GM12872 (cell line): Measurements from ENCODE around the gene CTXN2.

Source experiments
- CTCF ChIP-seq: IDR thresholded peaks from 3 replicates; pipeline ENCODE4 v1.5.1; 2011; ENCODE audit warnings: low read depth, mild to moderate bottlenecking, low read length, moderate library complexity; ENCODE audit not compliant: insufficient read depth

CTXN2 gene

GRCh38 chr15:48244921-48245320 is 53.5 kb downstream of the CTXN2 start:
- TF ChIP-seq CTCF = no peak

DNA sequence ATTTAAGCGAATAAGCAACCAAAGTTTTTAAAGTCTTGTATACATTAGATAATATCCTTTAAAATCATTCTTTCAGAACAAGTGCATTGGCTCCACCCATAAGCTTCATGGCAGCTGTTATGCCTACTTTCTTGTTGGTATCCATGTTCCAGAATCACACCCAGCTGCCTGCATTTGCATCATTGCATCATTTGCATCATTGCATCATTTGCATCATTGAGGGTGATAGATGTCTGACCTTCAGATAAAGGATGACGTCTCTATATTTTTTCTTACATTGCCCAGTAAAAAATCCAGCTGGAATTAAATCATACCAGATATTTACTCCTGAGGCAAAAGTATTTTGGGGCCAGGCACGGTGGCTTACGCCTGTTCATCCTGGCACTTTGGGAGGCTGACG is 56.9 kb downstream of the CTXN2 start:
- no peak for TF ChIP-seq CTCF

DNA sequence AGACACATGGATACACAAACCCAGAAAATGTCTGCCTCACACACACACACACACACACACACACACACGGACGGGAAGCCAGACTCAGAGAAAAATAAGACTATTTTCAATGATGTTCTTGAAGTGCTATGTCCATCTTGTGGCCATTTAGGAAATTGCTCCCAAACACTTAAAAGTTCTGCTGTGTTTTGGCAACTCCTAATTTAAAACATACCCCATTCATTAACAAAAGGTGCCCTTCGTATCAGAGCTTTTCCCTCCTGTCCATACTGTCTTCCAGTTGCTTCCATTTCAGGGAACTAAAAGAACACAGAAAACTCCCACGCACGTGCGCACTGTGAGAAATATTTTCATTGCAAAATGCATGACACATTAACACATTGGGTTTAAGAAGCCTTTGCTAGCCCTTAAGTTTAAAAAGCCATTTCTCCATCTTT is 59.2 kb downstream of the CTXN2 start:
- peak; percentile 80 for TF ChIP-seq CTCF

DNA sequence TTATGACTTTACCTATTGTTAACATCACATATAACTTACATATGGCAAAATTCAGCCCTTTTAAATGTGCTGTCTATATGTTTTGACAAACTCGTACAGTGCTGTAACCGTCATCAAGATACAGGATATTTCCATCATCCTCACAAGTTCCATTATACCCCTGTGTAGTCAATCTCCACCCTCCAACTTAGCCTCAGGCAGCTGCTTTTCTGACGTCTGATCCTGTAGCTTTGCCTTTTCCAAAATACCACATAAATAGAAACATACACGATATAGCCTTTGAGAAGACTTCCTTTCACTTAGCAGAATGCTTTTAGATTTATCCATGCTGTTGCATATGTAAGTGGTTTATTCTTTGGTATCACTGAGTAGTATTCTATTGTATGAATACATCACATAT is 61.7 kb downstream of the CTXN2 start:
- no peak for TF ChIP-seq CTCF
